ENCODE data around the gene HLCS.
"Not testable (repeated sequence)": the region's sequence is repeated elsewhere in the genome, so short reads cannot be mapped to it uniquely, and the experiment has no call there.

Gene HLCS

DNA sequence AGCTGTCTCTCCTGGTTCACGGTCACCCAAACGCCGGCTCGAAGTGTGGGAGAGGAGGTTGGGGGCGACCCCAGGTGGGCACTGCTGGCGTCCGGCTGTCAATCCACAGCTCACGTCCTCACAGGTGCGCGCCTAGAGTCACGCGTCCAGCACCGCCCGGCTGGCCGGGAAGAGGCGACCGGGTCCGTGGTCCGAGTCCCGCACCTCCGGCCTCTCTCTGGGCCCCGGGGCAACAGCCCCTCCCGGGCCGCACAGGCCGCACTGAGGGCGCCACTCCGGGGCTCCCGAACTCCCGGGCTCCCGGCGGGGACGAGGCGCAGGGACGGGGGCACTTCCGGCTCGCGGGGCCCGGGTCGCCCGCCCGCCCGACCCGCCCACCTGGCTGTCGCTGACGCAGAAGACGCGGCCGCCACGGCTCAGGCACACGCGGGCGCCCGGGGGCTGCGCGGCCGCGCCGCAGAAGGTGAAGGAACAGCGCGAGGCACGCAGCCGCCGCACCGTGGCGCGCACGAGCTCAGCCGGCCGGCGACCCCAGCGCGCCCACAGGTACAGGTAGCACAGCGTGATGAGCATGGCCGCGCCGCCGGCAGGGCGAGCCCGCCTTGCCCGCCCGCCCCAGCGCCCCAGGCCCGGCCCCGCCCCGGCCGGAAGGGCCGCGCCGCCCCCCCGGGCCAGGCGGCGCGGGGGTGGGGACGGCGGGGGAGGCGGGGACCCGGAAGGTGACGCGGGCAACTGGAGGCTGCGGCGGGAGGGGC is at the start of gene HLCS:
Gene HLCS, minus strand, starts transcription at position 604 of the 755 bp plus-strand sequence. Its CDS starts 31 bp downstream, at position 573.
- DNase-seq, result no peak

DNA sequence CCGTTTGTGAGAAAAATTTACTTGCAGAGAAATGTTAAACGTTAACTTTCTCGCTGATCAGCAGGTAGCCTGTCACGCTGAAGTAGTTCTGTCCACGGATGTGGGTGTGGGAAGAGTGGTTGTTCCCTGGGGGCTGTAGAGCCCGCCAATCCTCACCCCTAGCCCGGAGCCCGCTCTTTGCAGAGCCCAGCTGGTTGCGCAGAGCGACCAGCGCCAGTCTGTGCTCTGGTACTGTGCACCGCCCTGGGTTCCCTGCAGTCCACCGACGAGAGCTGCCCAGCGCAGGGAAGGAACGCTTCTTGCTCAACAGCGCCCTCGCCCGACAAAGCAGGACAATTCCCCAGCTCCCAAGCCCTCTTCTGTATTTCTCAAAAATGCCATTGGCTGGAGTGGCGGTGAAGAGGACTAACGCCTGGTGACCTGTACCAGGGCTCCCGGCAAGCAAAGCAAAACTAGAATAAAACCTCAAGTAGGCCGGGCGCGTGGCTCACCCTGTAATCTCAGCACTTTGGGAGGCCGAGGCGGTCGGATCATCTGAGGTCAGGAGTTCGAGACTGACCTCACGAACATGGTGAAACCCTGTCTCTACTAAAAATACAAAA is 43.4 kb upstream of the HLCS start:
- peak; percentile 81 for DNase-seq

DNA sequence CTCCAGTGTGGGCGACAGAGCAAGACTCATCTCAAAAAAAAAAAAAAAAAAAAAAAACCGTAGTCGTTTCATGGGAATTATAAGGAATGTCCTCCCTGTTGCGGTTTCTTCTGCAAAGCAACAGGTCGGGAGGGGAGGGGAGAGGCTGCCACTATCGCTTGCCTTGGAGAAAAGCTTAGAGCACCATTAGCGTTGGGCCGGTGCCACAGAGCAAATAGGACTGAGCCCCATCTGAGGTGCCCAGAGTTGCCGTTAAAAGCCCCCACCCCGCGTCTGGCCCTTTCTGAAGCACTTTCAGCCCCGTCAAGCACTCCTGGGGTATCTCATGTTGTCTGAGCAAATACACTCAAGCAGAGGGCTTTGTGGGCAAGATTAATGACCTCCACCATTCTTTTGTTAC is 42.3 kb upstream of the HLCS start:
- no peak for DNase-seq

DNA sequence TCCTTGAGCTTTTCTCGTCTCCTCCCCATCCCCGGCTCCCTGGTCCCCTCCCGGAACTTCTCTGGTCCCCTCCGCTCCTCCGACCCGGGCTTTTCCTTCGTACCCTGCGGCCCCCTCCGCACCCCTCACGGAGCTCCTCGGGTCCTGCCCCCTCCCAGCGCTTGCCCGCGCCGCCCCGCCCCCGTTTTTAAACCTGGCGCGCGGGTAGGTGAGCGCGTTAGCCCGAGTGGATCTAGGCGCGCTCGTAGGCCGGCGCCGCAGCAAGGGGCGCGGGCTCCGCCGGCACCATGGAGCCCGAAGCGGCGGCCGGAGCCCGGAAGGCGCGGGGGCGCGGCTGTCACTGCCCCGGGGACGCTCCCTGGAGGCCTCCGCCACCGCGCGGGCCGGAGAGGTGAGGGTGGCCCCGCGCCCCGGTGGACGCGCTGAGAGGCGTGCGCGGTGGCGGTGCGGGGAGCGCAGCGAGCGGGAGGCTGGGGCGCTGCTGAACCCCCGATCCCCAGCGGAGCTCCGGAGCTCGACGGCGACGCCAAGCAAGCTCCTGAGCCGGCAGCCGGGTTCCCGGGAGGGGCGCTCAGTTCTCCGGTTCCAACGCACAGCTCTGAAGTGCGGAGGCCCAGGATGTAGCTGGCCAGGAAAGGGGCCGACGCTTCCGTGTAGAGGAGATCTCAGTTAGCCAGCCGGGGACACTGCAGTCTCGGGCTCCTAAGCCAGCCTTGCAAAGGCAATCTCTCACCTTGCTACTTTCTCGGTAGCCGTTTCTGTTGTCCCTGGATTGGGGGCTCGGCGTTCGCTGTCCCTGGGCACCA is 40.2 kb upstream of the HLCS start, which contains the start of gene RIPPLY3:
Gene RIPPLY3, plus strand, starts transcription at position 217 of the 806 bp plus-strand sequence. Its CDS starts 71 bp downstream, at position 288.
- no peak for DNase-seq

DNA sequence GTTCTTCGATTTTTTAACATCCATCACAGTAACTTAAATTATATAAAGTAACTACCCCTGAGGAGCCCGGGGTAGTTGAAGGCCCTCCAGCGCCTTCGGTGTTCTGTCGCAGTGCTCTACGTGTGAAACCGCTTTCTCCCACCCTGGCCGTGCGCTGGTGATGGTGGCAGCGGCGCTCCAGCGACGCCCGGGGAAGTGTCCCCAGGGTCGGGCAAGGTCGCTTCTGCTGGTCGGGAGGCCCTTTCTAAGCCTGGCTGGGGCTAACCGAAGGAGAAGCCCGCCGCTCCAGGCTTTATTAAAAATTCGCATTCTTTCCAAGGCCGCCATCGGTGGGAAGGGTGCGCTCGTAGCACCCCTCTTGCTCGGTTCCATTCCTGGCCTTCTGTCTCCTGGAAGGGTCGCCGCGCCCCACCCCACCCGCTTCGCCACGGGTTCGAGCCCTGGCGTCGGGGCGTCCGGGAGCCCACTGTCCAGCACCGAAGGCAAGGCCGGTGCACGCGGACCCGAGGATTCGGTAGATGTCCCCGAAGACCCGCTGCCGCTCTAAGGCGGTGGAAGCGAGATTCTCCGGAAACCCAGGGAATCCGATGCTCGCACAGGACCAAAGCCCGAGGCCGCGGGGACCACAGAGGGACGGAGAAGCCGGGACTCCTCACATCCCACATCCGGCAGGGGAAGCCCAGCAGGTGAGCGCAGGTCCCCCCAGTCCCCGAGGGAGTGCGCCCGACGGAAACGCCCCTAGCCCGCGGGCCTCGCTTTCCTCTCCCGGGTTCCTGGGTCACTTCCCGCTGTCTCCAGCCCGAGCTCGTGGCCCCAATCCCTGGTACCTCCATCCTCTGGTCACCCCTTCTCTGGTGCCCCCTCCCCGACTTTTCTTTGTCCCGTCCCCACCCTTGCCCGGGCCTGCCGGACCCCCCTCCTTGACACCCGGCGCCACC is 39.3 kb upstream of the HLCS start:
- DNase-seq, result no peak

DNA sequence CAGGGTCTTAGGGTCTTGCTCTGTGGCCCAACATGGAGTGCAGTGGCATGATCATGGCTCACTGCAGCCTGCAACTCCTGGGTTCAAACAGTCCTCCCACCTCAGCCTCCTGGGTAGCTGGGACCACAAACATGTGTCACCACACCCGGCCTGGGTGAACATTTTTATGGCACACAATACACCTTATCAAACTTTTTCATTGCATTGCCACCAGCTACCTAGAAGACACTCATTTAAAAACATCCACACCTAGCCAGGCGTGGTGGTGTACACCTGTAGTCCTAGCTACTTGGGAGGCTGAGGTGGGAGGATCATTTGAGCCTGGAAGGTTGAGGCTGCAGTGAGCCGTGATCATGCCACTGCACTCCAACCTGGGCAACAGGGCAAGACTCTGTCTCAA is 37.4 kb upstream of the HLCS start:
- DNase-seq, result not testable (repeated sequence)

DNA sequence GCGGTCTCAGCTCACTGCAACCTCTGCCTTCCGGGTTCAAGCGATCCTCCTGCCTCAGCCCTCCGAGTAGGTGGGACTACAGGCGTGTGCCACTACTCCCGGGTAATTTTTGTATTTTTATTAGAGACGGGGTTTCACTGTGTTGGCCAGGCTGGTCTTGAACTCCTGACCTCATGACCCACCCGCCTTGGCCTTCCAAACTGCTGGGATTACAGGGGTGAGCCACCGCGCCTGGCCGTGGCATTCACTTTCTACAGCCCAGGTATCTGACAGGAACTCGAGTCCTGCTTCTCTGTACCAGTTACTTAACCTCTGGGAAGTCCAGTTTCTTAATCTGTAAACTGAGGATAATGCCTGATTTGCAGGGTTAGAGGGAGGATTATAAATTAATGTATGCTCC is 36.4 kb upstream of the HLCS start:
- DNase-seq, result not testable (repeated sequence)

DNA sequence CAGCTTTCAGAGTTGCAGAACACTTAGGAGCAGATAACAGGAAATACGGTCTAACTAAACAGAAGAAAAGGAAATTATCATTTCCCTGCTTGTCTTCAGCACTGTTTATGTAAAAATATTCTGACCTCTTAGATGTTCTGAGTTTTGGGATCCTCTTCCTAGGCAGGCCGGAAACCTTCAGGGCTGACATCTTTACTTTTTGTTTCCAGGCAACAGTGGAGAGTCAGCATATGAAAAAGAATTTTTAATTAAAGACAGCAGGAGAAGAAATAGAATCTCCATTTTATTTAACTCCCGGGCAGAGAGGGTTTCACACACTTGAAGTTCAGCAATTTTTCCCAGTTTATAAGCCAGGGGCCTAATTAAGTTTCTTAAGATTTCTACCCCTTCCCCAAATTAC is 35.0 kb upstream of the HLCS start:
- DNase-seq, result no peak

DNA sequence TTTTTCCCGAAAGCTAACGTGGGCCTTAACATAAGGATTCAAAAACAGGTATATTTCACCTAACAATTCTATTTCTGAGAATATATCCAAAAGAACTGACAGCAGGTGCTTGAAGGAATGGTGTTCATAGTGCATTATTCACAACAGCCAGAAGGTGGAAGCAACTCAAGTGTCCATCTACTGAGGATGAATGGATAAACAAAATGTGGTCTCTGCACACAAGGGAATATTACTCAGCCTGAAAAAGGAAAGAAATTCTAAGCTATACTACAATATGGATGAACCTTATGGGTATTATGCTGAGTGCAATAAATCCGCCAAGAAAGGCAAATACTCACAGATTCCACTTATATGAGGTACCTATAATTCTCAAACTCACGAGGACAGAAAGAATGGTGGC is 33.9 kb upstream of the HLCS start:
- no peak for DNase-seq

DNA sequence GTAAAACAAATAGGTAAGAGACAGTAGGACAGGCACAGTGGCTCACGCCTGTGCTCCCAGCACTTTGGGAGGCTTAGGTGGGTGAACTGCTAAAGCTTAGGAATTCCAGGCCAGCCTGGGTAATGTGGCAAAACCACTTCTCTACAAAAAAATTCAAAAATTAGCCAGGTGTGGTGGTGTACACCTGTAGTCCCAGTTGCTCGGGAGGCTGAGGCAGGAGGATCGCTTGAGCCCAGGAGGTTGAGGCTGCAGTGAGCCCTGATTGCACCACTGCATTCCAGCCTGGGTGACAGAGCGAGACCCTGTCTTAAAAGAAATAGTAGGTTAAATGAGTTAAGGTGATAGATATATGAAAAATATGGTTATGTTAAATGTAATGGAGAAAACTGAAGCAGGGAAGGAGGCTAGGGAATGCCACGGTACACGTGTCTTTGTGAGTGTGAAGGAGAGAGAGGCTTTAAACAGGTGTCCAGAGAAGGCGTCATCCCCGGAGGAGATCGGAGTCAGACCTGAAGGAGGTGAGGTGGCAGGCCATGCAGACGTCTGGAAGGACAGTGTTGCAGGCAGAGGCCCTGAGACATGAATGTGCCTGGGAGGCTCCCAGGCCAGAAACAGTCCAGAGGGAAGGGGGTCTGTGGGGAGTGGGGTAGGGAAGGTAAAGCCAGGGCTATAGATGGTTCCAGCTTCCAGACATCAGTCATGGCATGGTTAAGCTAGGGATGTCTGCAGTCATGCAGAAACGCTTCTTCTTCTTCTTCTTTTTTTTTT is 32.8 kb upstream of the HLCS start:
- no peak for DNase-seq

DNA sequence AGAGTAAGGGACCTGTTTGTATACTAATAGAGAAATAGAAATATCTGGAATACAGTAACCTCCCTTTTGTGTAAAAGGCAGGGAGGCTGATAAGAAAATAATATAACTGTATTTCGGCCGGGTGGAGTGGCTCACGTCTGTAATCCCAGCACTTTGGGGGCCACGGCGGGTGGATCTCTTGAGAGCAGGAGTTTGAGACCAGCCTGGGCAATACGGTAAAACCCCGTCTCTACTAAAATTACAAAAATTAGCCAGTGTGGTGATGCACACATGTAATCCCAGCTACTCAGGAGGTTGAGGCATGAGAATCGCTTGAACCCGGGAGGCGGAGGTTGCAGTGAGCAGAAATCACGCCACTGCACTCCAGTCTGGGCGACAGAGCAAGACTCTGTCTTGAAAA is 28.8 kb upstream of the HLCS start:
- DNase-seq, result not testable (repeated sequence)

DNA sequence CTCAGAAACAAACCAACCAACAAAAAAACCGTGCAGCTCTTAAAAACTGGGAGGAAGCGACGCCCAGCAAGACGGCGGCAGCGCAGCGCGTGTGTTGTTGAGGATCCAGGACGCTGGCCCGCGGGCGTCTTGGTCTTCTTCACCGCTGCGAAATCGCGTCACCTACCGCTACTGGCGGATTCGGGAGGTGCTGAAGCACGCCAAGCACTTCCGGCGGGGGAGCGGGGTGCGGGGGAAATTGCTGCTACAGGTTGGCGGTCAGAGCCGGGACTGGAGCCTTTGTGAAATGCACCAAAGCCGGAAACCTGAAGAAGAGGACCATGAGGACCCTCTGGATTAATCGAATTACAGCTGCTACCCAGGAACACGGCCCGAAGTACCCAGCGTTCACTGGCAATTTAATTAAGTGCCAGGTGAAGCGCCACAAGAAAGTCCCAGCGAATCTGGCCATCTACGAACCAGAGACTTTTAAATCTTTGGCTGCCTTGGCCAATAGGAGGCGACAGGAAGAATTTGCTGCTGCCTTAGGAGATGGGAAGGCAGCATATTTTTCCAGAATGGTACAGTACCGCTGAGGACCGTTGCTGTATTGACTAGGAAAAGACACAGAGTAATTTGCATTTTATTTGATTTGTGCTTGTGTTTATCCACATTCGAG is 28.2 kb upstream of the HLCS start:
- no peak for DNase-seq

DNA sequence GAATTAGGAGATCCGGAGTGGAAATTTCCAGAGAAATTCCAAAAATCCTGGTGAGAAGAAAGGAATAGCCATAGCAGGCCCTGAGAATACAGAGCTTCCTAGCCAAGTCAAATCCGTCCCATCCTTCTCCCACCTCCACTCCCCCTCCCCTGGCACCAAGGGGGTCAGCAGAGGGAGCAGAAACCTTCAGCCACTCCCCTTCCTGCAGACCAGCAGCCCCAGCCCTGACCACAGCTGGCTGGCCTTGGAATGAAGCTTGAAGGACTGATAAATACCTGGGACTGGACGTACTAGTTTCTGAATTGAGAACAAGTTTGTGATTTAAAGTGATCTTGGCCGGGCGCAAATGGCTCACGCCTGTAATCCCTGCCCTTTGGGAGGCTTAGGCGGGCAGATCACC is 26.2 kb upstream of the HLCS start:
- DNase-seq, result no peak

DNA sequence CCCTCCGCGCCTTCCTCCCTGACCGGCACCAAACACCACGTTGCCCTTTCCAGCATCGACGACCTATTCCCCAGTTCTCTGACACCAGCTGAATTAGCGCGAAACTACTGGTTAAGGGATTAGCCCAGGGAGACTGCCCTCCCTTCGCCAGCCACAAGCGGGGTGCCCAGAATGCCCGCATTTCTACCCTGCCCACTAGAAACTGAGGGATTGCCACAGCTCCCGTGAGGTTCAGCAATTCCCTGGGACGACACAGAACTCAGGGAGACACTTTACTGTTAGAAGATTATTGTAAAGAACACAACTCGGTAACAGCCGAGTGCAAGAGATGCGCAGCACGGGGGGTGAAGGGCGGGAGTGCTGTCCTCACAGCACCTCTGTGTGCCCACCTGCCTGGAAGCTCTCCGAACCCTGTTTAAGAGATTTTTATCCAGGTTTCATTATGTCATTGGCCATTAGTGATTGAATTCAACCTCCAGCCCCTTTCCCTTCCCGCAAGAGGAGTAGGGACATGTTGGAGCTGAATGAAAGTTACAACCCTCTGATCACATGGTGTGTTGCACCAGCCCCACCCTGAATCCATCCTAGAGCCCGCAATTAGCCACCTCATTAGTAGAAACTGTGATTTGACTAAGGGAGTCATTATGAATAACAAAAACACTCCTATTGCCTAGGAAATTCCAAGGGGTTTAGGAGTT is 24.2 kb upstream of the HLCS start:
- no peak for DNase-seq

DNA sequence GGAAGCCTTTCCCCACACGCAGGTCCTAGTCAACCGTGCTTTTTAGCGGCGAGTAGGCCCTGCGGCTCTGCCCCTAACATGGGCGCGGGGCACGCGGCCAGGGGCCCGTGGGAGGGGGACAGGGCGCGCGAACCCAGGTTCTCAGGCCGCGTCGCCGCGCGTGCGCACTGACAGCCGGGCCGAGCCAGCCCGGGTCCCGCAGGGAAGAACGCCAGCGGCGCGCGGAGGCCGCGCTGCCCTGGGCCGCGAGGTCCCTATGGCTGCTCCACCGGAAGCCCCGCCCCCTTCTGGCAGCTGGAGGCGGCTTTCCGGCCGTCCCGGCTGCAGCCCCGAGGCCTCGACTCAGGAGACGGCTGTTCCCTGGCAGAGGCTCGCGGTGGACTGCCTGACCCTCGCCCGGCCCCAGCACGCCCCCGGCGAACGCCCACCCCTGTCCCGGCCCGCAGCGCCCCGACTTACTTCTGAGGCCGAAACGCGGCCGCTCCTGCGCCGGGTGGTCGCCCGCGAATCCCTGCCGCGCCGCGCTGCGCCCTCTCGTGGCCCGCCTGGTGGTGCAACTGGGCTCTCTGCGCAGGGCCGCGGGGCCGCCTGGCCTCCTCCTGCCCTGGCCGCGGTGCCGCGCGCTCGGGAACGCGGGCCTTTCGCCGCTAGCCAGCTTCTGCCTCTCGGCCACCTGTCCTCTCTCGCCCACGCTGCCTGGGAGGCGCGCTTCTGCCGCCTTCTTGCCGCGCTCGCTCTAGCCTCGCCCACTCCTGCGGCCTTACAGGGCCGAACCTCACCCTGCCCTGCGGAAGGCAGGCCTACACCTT is 23.4 kb upstream of the HLCS start:
- DNase-seq, result peak; percentile 66

DNA sequence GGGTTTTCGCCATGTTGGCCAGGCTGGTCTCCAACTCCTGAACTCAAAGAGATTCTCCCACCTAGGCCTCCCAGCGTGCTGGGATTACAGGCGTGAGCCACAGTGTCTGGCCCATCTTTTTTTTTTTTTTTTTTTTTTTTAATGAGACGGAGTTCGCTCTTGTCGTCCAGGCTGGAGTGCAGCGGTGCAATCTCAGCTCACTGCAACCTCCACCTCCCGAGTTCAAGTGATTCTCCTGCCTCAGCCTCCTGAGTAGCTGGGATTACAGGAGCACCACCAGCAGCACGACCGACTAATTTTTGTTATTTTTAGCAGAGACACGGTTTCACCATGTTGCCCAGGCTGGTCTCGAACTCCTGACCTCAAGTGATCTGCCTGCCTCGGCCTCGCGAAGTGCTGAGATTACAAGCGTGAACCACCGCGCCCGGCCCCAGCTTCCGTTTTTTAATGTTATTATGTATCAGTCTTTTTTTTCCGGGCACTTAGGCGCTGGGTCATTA is 22.8 kb upstream of the HLCS start:
- DNase-seq, result not testable (repeated sequence)

DNA sequence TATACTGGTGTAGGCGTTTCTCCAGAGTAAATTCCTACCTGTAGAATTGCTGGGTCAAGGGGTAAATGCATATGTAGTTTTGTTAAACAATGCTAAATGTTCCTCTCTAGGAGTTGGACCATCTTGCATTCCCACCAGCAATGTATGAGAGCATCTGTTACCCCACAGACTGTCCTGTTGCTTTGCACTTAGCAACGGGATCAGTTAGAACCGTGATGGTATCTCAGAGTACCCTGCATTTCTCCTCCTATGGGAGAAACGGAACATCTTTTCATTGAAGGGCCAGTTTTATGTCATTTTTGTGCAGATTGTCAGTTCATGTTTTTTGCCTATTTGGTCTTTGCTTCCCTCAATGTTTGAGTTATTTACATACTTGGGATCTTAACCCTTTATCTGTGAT is 22.1 kb upstream of the HLCS start:
- DNase-seq, result no peak

DNA sequence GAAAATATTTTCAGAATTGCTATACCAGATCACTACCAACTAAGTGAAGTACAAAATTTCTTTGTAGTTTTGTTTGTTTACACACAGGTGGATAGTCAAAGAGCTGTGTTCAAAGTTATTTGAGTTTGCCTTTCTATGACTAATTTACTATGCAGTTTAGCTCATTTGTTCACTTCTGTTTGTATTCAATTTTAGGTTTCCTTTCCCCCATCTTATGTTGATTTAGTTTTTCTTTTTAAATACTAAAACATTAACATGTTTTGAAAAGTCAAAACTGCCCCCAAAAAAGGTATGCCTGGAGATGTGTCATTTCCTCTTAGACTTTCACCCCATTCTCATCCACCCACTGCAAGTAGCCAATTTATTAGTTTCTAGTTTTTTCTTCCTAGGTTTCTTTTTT is 21.4 kb upstream of the HLCS start:
- DNase-seq, result no peak
